ENCODE results near the gene OR1J2. TPM values are rescaled to one million over a fixed set of nuclear protein-coding genes. Genes with fewer than 3 reads are reported as not detected.
"Not testable (repeated sequence)": the region's sequence is repeated elsewhere in the genome, so short reads cannot be mapped to it uniquely, and the experiment has no call there.

OR1J2 gene
- total RNA-seq, 1 donor from 2014 or later, result not detected

GRCh38 chr9:122536134-122536533, 25.5 kb downstream of the OR1J2 start:
- H3K9ac ChIP-seq (ENCODE audit: low read length), result no peak overlapping the region
- no peak overlapping the region for H3K27ac ChIP-seq (ENCODE audit: low read depth, low read length)
- H3K4me3 ChIP-seq (ENCODE audit: insufficient read depth, low read depth, low read length), result no peak overlapping the region
- H3K27me3 Mint-ChIP-seq (ENCODE audit: low read depth, unreplicated experiment), result peaks cover 5% of the 10 kb centered on the region
- H3K4me2 ChIP-seq (ENCODE audit: low read length), result no peak overlapping the region
- peaks cover 5% of the 10 kb centered on the region for H3K9me3 Mint-ChIP-seq (ENCODE audit: unreplicated experiment)
- no peaks in the 10 kb centered on the region for H4K20me1 ChIP-seq (ENCODE audit: insufficient read depth, low read length)
- H3K4me3 Mint-ChIP-seq (ENCODE audit: unreplicated experiment), result no peak overlapping the region
- no peaks in the 10 kb centered on the region for H3K9me3 ChIP-seq (ENCODE audit: insufficient read depth, low read depth, low read length)
- H3K79me2 ChIP-seq (ENCODE audit: insufficient read depth, low read length), result no peaks in the 10 kb centered on the region
- FAIRE-seq, result no peak
- H2AFZ ChIP-seq (ENCODE audit: low read depth, low read length), result no peak overlapping the region
- no peak for DNase-seq (ENCODE audit: low read depth)
- H3K36me3 Mint-ChIP-seq (ENCODE audit: low read depth, unreplicated experiment), result no peaks in the 10 kb centered on the region
- H3K27ac Mint-ChIP-seq (ENCODE audit: unreplicated experiment), result no peak overlapping the region
- no peaks in the 10 kb centered on the region for H3K27me3 ChIP-seq (ENCODE audit: insufficient read depth, low read length)
- H3K4me1 ChIP-seq (ENCODE audit: insufficient read depth, low read length), result no peaks in the 10 kb centered on the region
- H3K4me1 Mint-ChIP-seq (ENCODE audit: low read depth, unreplicated experiment), result no peaks in the 10 kb centered on the region
- no peaks in the 10 kb centered on the region for H3K36me3 ChIP-seq (ENCODE audit: insufficient read depth, low read length)
- TF ChIP-seq CTCF (IDR thresholded peaks at IDR 0.05; ENCODE audit: insufficient read depth, low read depth, low read length) (no peak), EZH2 (IDR thresholded peaks at IDR 0.05; ENCODE audit: insufficient read depth, low read length) (no peak)

- DNase-seq (ENCODE audit: low read depth); H3K27me3 ChIP-seq (ENCODE audit: insufficient read depth, low read length); H3K9ac ChIP-seq (ENCODE audit: low read length); H3K9me3 ChIP-seq (ENCODE audit: insufficient read depth, low read depth, low read length); H3K27ac ChIP-seq (ENCODE audit: low read depth, low read length); H3K36me3 Mint-ChIP-seq (ENCODE audit: low read depth, unreplicated experiment); H3K4me1 ChIP-seq (ENCODE audit: insufficient read depth, low read length); H2AFZ ChIP-seq (ENCODE audit: low read depth, low read length); H3K4me1 Mint-ChIP-seq (ENCODE audit: low read depth, unreplicated experiment); H3K79me2 ChIP-seq (ENCODE audit: insufficient read depth, low read length); FAIRE-seq; H3K4me2 ChIP-seq (ENCODE audit: low read length); H3K36me3 ChIP-seq (ENCODE audit: insufficient read depth, low read length); H3K4me3 Mint-ChIP-seq (ENCODE audit: unreplicated experiment); H3K4me3 ChIP-seq (ENCODE audit: insufficient read depth, low read depth, low read length); H3K9me3 Mint-ChIP-seq (ENCODE audit: unreplicated experiment); H3K27me3 Mint-ChIP-seq (ENCODE audit: low read depth, unreplicated experiment); H4K20me1 ChIP-seq (ENCODE audit: insufficient read depth, low read length); H3K27ac Mint-ChIP-seq (ENCODE audit: unreplicated experiment): not testable (repeated sequence)
Measured at GRCh38 chr9:122537066-122537465, 26.5 kb downstream of the OR1J2 start.

- H3K9ac ChIP-seq (ENCODE audit: low read length), result no peak overlapping the region
- DNase-seq (ENCODE audit: low read depth) (no peak), FAIRE-seq (no peak)
- Mint-ChIP-seq H3K36me3 (ENCODE audit: low read depth, unreplicated experiment) (no peaks in the 10 kb centered on the region), H3K4me1 (ENCODE audit: low read depth, unreplicated experiment) (no peaks in the 10 kb centered on the region), H3K27me3 (ENCODE audit: low read depth, unreplicated experiment) (peaks cover 5% of the 10 kb centered on the region), H3K27ac (ENCODE audit: unreplicated experiment) (no peak overlapping the region), H3K9me3 (ENCODE audit: unreplicated experiment) (peaks cover 5% of the 10 kb centered on the region), H3K4me3 (ENCODE audit: unreplicated experiment) (no peak overlapping the region)
- no peak overlapping the region for H2AFZ ChIP-seq (ENCODE audit: low read depth, low read length)
- no peak for TF ChIP-seq CTCF (IDR thresholded peaks at IDR 0.05; ENCODE audit: insufficient read depth, low read depth, low read length)
- no peak for TF ChIP-seq EZH2 (IDR thresholded peaks at IDR 0.05; ENCODE audit: insufficient read depth, low read length)
- no peaks in the 10 kb centered on the region for H4K20me1 ChIP-seq (ENCODE audit: insufficient read depth, low read length)
- no peaks in the 10 kb centered on the region for H3K4me1 ChIP-seq (ENCODE audit: insufficient read depth, low read length)
- no peak overlapping the region for H3K4me3 ChIP-seq (ENCODE audit: insufficient read depth, low read depth, low read length)
- H3K36me3 ChIP-seq (ENCODE audit: insufficient read depth, low read length), result no peaks in the 10 kb centered on the region
- H3K4me2 ChIP-seq (ENCODE audit: low read length), result no peak overlapping the region
- no peak overlapping the region for H3K27ac ChIP-seq (ENCODE audit: low read depth, low read length)
- H3K27me3 ChIP-seq (ENCODE audit: insufficient read depth, low read length), result no peaks in the 10 kb centered on the region
- no peaks in the 10 kb centered on the region for H3K79me2 ChIP-seq (ENCODE audit: insufficient read depth, low read length)
- H3K9me3 ChIP-seq (ENCODE audit: insufficient read depth, low read depth, low read length), result no peaks in the 10 kb centered on the region
Measured at GRCh38 chr9:122538757-122539156, 28.2 kb downstream of the OR1J2 start.

Data from astrocyte (in vitro differentiated cells and primary cell).